GM12892 (cell line): ENCODE results near the gene DAPK2.

Source experiments
- DNase-seq: peaks from one replicate; pipeline ENCODE4 v3.0.0; 2011; ENCODE audit not compliant: insufficient read length
- FAIRE-seq: peaks from 2 replicates; lab custom pipeline; 2011; peaks lifted over from hg19 to GRCh38; lab: Jason Lieb, UNC
- POLR2A ChIP-seq: IDR thresholded peaks from 2 replicates; pipeline ENCODE4 v1.6.1; 2011; ENCODE audit warnings: low read depth, low read length, control low read depth
- POLR2AphosphoS5 ChIP-seq: IDR thresholded peaks from 2 replicates; pipeline ENCODE4 v1.6.1; 2011; ENCODE audit warnings: low read depth, low read length, control low read depth
- TAF1 ChIP-seq: IDR thresholded peaks from 2 replicates; pipeline ENCODE4 v1.6.1; 2011; ENCODE audit warnings: low read depth, mild to moderate bottlenecking, control low read depth, low read length, borderline replicate concordance

Gene DAPK2

GRCh38 chr15:63888146-63888545 is 158.1 kb downstream of the DAPK2 start:
- no peak for DNase-seq
- FAIRE-seq = no peak
- TF ChIP-seq POLR2AphosphoS5 (no peak), TAF1 (no peak), POLR2A (no peak)

DNA sequence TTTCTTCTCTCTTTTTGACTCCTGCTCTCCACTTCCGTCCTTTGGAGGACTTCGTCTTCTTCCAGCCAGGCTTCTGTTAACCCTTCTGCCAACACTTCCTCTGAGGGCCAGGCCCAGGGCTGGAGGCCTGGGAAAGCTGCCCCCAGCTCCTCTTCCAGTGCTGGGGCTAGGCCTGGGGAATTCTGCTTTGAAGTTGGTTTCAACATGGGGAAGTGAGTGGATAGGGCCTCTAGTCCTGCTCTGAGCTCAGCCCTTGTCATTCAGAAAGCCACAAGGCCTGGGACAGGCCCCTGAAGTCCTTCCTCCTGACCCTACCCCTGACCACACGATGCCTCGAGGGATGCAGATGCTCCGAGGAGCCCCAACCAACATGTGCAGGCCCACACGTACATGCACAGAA is 158.7 kb downstream of the DAPK2 start:
- DNase-seq (no peak), FAIRE-seq (no peak)
- TF ChIP-seq POLR2A (no peak), TAF1 (no peak), POLR2AphosphoS5 (no peak)

DNA sequence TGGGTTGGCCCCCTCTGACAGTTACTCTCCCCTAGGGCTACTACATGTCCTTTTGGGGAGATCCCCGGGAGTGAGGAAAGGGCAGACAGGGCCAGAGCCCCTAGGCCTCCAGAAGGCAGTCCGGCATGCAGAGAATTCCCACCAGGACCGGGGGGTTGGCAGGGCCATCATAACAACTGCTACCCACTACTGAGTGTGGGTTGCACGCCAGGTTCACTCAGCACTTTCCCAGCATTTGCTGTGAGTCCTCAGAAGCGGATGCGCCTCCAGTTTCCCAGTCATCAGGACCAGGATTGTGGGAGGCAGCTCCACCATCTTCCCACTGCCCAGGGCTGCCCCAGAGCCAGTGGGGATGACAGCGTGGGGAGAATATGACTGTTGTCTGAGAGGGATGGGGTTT is 161.3 kb downstream of the DAPK2 start:
- no peak for FAIRE-seq
- TF ChIP-seq POLR2AphosphoS5 (no peak), TAF1 (no peak), POLR2A (no peak)
- DNase-seq = no peak

DNA sequence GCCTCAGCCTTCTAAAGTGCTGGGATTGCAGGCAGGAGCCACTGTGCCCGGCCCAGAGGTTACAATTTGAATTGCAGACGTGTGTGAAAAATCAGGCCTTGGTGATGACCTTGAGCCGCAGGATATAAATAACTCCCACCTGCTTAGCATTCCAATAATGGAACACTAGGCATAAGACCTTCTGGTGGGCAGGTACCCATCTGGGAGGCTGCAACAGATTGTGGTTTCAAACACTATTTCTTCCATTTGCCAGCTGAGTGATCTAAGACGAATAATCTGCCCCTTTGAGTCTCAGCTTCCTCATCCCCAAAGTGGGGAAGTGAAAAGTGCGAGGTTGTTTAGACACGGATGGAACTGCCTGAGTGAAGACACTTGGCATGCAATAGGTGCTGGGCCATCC is 164.9 kb downstream of the DAPK2 start:
- FAIRE-seq (peak; percentile 78), DNase-seq (no peak)

GRCh38 chr15:63880744-63881143 is 165.5 kb downstream of the DAPK2 start:
- no peak for TF ChIP-seq POLR2AphosphoS5
- TF ChIP-seq POLR2A = 0 out of 2 replicates have a peak, but pooled peaks have one; percentile 19
- peak; percentile 42 for FAIRE-seq
- DNase-seq = no peak

More for the DNA sequence above, 164.9 kb downstream of the DAPK2 start:
- no peak for TF ChIP-seq TAF1
- TF ChIP-seq POLR2A = no peak
- TF ChIP-seq POLR2AphosphoS5 = no peak

DNA sequence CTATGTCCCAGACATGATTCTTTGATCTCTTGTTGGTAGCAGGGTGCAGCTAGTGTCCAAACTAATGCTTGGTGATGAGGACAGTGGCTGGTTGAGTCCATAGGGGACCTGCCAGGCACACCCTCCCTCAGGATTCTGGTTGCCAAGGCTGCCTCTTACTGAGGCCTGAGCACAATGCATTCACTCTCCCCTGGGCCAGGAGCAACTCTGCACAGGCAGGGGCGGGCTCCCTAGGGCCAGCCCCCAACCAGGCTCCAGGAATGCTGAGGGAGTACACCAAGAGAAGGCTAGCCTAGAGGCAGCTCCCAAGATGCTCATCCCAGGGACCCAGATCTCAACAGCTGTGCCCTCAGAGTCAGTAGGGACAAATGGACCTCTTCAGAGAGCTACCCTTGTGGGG is 166.3 kb downstream of the DAPK2 start:
- FAIRE-seq (no peak), DNase-seq (no peak)
- TF ChIP-seq POLR2AphosphoS5 = no peak
- no peak for TF ChIP-seq TAF1
- TF ChIP-seq POLR2A = no peak

DNA sequence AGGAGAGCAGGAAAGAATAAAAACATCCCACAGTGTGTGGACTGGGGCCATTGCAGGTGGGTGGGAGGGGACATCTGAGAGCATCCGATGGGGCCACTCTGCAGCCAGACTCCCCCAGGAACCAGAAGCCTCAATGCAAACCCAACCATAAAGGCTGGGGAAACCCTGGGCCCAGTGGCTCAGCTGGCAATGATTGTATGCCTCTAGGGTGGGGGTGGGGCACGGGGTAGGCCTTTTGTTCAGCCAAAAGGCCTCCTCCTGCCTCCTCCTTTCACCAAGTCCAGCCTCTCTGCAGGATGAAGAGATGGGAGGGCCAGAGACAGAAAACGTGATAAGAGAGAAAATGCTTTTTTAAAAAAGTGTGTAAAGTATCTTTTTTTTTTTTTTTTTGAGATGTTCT is 167.1 kb downstream of the DAPK2 start:
- DNase-seq (no peak), FAIRE-seq (no peak)
- TF ChIP-seq POLR2A (no peak), TAF1 (no peak), POLR2AphosphoS5 (no peak)

- DNase-seq (no peak), FAIRE-seq (no peak)
- TF ChIP-seq POLR2AphosphoS5 (no peak), POLR2A (no peak), TAF1 (no peak)
Observed at GRCh38 chr15:63877713-63878271, 168.5 kb downstream of the DAPK2 start.

- DNase-seq (no peak), FAIRE-seq (no peak)
- TF ChIP-seq POLR2A = no peak
- no peak for TF ChIP-seq TAF1
- TF ChIP-seq POLR2AphosphoS5 = no peak
Observed at GRCh38 chr15:63876085-63876662, 170.1 kb downstream of the DAPK2 start.

DNA sequence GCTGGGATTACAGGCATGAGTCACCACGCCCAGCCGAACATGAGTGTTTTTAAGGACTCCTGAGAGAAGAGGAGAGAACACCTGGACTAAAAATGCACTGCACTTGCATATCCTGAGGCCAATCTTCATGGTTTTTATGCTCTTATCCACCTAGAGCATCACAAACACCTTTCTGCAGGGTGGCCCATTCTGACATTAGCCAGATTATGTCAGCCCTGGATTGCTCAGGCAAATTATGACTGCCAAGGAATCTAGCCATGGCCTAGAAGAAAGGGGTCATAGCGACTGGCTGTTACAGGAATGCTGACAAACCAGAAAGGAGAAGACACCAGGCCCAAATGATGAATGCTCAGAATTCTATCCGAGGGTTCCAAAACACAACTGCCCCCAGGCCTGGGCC is 171.7 kb downstream of the DAPK2 start:
- FAIRE-seq (no peak), DNase-seq (no peak)
- TF ChIP-seq TAF1 (no peak), POLR2A (no peak), POLR2AphosphoS5 (no peak)

DNA sequence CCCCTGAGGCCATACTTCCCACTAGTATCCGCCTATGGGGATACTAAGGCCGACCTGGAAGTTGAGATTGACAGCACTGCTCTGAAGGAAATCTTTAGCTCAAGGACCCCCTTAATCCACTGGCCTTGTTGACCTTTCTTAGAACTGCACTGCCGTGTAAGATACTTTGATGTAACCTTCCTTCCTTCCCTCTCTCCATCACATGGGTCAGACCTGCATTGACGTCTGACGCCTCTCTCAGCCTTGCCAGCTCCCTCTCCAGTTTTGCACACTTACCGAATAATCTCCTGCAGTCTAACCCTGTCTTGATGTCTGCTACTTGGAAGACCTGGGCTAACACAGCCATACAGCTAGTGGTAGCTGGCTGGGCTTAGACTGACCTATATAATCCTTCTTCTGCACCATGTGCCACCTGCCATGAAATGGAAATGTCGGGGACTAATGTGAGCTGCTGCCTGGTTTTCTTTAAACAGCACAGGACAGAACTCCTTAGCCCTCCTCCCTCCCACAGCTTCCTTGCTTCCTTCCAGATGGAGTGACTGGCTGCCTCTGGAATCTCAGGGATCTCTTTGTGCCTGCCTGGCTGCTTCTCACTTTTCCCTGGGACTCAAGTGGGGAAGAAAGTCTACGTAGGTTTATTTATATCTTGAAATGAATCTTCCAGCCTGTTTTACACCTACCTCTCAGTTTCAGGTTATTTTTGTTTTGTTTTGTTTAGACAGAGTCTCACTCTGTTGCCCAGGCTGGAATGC is 173.3 kb downstream of the DAPK2 start:
- TF ChIP-seq POLR2AphosphoS5 (no peak), TAF1 (no peak), POLR2A (no peak)
- no peak for FAIRE-seq
- DNase-seq = no peak
